ENCODE results near the gene MPST. TPM values are rescaled to one million over a fixed set of nuclear protein-coding genes. Genes with fewer than 3 reads are reported as not detected.
"Not testable (repeated sequence)": the region's sequence is repeated elsewhere in the genome, so short reads cannot be mapped to it uniquely, and the experiment has no call there.

The MPST gene
- total RNA-seq, 6 experiments from 2014 or later = 24.9 to 35.5 (median 27.5) TPM

DNA sequence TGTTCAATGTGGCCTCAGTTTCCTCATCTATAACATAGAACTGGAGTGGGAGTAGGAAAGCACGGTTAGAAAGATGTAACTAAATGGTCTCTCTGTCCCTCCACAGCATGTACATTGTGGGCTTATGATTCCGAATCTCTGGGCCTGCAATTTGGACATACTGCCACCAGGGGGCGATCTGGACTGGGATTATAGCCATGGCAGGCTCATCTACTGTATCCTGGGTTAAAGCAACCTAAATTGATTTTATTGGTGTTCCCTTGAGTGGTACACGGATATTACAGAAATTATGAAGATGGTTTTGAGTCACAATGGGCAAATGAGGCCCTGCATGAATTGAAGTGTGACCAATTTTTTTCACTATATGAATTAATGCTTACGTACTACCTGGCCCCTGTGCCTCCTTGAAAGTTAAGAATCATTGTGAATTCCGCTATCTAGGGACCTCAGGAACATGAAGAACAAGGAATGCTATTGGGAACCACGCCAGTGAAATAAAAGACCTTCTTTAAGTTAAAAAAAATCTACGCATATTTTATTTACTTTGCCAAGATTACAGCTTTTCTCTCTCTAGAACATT is 33.2 kb upstream of the MPST start:
- peaks cover 18% of the 10 kb centered on the region for H3K9me3 Mint-ChIP-seq
- no peak overlapping the region for H3K27ac Mint-ChIP-seq
- TF ChIP-seq, protein P1, sequence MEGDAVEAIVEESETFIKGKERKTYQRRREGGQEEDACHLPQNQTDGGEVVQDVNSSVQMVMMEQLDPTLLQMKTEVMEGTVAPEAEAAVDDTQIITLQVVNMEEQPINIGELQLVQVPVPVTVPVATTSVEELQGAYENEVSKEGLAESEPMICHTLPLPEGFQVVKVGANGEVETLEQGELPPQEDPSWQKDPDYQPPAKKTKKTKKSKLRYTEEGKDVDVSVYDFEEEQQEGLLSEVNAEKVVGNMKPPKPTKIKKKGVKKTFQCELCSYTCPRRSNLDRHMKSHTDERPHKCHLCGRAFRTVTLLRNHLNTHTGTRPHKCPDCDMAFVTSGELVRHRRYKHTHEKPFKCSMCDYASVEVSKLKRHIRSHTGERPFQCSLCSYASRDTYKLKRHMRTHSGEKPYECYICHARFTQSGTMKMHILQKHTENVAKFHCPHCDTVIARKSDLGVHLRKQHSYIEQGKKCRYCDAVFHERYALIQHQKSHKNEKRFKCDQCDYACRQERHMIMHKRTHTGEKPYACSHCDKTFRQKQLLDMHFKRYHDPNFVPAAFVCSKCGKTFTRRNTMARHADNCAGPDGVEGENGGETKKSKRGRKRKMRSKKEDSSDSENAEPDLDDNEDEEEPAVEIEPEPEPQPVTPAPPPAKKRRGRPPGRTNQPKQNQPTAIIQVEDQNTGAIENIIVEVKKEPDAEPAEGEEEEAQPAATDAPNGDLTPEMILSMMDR (IDR thresholded peaks at IDR 0.05) = peak; percentile 86
- no peaks in the 10 kb centered on the region for H3K4me1 Mint-ChIP-seq (ENCODE audit: low read depth)
- no peak overlapping the region for H3K4me3 Mint-ChIP-seq
- H3K27me3 Mint-ChIP-seq (ENCODE audit: insufficient read depth) = peaks cover 44% of the 10 kb centered on the region
- H3K36me3 Mint-ChIP-seq (ENCODE audit: low read depth) = peaks cover 9% of the 10 kb centered on the region; the same call in 1 of the 2 replicates
- no peak for DNase-seq

DNA sequence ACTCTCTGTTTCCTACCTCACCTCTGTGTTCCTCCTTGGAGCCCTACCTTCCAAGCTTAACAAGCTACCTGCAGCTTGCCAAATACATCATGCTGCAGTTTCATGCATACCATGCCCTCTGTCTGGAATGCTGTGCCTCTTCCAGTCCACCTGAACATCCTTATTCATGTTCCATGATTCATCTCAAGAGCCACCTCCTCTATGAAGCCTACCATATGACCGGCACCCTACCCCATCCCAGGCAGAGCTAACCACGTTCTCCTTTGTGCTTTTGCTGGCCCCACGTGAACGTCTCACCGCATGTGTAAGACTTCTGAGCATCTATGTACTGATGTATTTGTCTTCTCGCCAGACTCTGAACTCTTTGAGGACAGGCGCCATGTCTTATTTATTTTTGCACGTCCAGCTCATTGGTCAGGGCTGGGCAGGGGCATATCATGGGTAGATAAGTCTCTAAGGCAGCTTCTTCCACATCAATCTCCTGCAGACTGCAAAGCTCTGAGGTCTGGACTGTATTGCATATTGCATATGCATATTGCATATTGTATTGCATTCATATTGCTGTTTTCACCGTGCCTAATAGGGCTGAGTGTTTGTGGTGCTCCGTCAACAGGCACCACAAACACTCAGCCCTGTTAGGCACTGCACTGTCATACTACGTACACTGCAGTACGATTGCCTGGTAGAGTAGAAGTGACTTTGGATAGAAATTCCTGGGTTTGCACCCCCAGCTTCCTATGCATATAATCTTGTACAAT is 31.3 kb upstream of the MPST start:
- TF ChIP-seq, protein P1 (IDR thresholded peaks at IDR 0.05) = no peak
- Mint-ChIP-seq H3K27ac (no peak overlapping the region), H3K4me3 (no peak overlapping the region), H3K27me3 (ENCODE audit: insufficient read depth) (peaks cover 43% of the 10 kb centered on the region), H3K9me3 (peaks cover 18% of the 10 kb centered on the region), H3K36me3 (ENCODE audit: low read depth) (peaks cover 9% of the 10 kb centered on the region; the same call in 1 of the 2 replicates), H3K4me1 (ENCODE audit: low read depth) (no peaks in the 10 kb centered on the region)
- DNase-seq = no peak

DNA sequence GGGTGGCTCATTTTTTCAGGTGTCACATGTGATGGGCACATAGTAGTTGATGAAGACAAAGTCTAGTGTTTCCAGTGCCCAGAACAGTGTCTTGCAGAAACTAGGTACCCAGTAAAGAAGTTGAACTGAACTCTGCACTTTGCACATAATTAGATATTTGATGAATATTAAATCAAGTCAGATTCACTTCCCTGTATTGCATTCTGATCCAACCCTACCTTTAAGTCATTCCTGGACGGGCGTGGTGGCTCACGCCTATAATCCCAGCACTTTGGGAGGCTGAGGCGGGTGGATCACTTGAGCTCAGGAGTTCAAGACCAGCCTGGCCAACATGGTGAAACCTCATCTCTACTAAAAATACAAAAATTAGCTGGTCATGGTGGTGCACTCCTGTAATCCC is 30.5 kb upstream of the MPST start:
- not testable (repeated sequence) for H3K27ac Mint-ChIP-seq; H3K4me1 Mint-ChIP-seq (ENCODE audit: low read depth); DNase-seq; H3K4me3 Mint-ChIP-seq; H3K36me3 Mint-ChIP-seq (ENCODE audit: low read depth)
- H3K9me3 Mint-ChIP-seq = peaks cover 18% of the 10 kb centered on the region
- peaks cover 48% of the 10 kb centered on the region for H3K27me3 Mint-ChIP-seq (ENCODE audit: insufficient read depth)

DNA sequence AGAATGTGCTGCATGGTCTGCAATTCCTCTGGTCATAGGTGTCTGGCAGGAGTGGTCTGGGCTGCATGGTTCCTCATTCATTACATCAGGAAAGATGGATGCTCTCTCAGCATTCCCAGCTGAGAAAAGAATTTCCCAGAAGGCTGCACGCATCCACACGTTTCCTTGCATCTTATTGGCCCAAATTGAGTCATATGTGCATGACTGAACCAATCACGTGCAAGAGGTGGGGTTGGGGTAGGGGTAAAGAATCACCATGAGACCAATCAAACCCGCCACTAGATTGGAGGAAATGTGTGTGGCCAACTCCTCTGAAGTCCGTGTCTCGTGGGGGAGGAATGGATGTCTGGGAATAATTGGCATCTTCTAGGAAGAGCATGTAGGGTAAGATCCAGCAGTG is 29.1 kb upstream of the MPST start:
- H3K27me3 Mint-ChIP-seq (ENCODE audit: insufficient read depth) = peaks cover 53% of the 10 kb centered on the region
- TF ChIP-seq, protein P1 (IDR thresholded peaks at IDR 0.05) = no peak

DNA sequence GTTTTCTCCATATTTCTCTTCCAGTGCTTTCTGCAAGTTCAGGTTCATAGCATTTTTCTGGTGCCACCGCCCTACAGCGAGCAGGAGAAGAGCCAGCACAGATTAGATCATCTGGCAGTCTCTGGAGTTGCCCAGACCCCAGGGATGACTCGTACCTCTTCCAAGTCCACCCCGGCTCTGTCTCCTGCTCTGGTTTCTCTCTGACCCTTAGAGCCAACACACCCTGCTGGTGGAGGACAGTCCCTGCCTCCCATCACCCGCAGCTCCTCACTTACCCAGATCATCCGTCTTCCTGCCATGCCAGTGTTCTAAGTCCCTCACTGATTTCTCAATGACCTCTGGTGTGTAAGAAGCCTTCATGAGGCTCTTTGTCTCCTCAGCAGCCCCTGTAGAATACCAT is 28.3 kb upstream of the MPST start:
- TF ChIP-seq, protein P1 (IDR thresholded peaks at IDR 0.05) = no peak
- DNase-seq = no peak
- Mint-ChIP-seq H3K27me3 (ENCODE audit: insufficient read depth) (peaks cover 53% of the 10 kb centered on the region), H3K4me3 (no peak overlapping the region), H3K9me3 (peaks cover 11% of the 10 kb centered on the region), H3K36me3 (ENCODE audit: low read depth) (no peaks in the 10 kb centered on the region), H3K4me1 (ENCODE audit: low read depth) (no peaks in the 10 kb centered on the region), H3K27ac (no peak overlapping the region)

More for the DNA sequence above, 29.1 kb upstream of the MPST start:
- Mint-ChIP-seq H3K9me3 (peaks cover 16% of the 10 kb centered on the region), H3K36me3 (ENCODE audit: low read depth) (peaks cover 6% of the 10 kb centered on the region; the same call in 1 of the 2 replicates), H3K4me3 (no peak overlapping the region), H3K4me1 (ENCODE audit: low read depth) (no peaks in the 10 kb centered on the region), H3K27ac (no peak overlapping the region)
- no peak for DNase-seq

DNA sequence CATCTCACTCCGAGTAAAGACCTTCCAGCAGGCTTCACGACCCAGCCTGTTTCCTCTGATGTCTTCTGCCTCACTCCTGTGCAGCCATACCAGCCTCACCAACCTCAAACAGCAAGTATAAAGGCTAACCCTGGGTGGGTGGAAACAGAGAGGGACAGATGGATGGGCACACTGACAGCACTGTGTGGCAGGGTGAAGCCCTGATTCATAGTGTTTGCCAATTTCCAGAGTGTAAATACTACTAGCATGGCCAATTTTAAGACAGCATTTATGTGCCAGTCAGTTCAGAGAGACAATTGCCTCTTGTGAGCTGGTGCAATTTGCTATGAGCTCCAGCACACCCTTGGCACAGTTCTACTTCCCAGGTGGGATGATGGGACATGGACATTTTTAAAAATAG is 21.8 kb upstream of the MPST start:
- no peak for DNase-seq
- peaks cover 10% of the 10 kb centered on the region; the same call in 1 of the 2 replicates for H3K4me1 Mint-ChIP-seq (ENCODE audit: low read depth)
- TF ChIP-seq, protein P1 (IDR thresholded peaks at IDR 0.05) = no peak
- H3K36me3 Mint-ChIP-seq (ENCODE audit: low read depth) = no peaks in the 10 kb centered on the region
- H3K27ac Mint-ChIP-seq = no peak overlapping the region
- no peak overlapping the region for H3K4me3 Mint-ChIP-seq
- peaks cover 4% of the 10 kb centered on the region; the same call in 1 of the 2 replicates for H3K9me3 Mint-ChIP-seq
- H3K27me3 Mint-ChIP-seq (ENCODE audit: insufficient read depth) = peaks cover 31% of the 10 kb centered on the region

All from HFFc6 (cell line).